CD14-positive monocyte (primary cell): Measurements from ENCODE around the gene LYRM1. TPM values are rescaled to one million over a fixed set of nuclear protein-coding genes. Genes with fewer than 3 reads are reported as not detected.

Experiments used
- DNase-seq, 3 donors: peaks; one replicate each; pipeline ENCODE4 v3.0.0-alpha.2; 2011 to 2022
- H2AFZ ChIP-seq: 2 replicates; pipeline ENCODE4 v1.6.0; 2012; ENCODE audit warnings: mild to moderate bottlenecking, low read depth, low read length, inconsistent platforms; ENCODE audit not compliant: insufficient read depth, poor library complexity, severe bottlenecking
- H3K27ac ChIP-seq, 2 donors: 1 replicate in 1 of 2; 2 replicates in 1 of 2; pipeline ENCODE4 v1.5.1; 2012 to 2013; ENCODE audit warnings: low read length in 2 of 2, control low read depth in 1 of 2, inconsistent platforms in 1 of 2, low read depth in 1 of 2, mild to moderate bottlenecking in 1 of 2
- H3K27me3 ChIP-seq, 2 donors: one replicate each; pipeline versions ENCODE4 v1.6.0 to v1.6.1; 2011 to 2013; ENCODE audit warnings: low read length in 2 of 2; ENCODE audit not compliant: control insufficient read depth in 2 of 2, insufficient read depth in 2 of 2
- H3K36me3 ChIP-seq, 2 donors: replicated peaks in 1 of 2; 1 replicate in 1 of 2; 2 replicates in 1 of 2; pipeline versions ENCODE4 v1.5.1 to v1.6.1; 2012 to 2013; ENCODE audit warnings: low read length in 2 of 2, control low read depth in 1 of 2, inconsistent platforms in 1 of 2, mild to moderate bottlenecking in 1 of 2; ENCODE audit not compliant: insufficient read depth in 2 of 2, control insufficient read depth in 1 of 2
- H3K4me1 ChIP-seq, 2 donors: 1 replicate in 1 of 2; 2 replicates in 1 of 2; pipeline versions ENCODE4 v1.5.1 to v1.6.1; 2012 to 2013; ENCODE audit warnings: low read length in 2 of 2, control low read depth in 1 of 2, inconsistent platforms in 1 of 2, mild to moderate bottlenecking in 1 of 2, moderate library complexity in 1 of 2; ENCODE audit not compliant: insufficient read depth in 2 of 2, control insufficient read depth in 1 of 2
- H3K4me2 ChIP-seq: replicated peaks from 2 replicates; pipeline ENCODE3; 2012; ENCODE audit warnings: low read length, moderate library complexity, mild to moderate bottlenecking; ENCODE audit not compliant: poor library complexity, severe bottlenecking; ENCODE audit errors: extremely low read depth
- H3K4me3 ChIP-seq, 3 experiments: fragments of 200-600 bp in 1 of 3; sonication (generic) in 1 of 3; replicated peaks in 1 of 3; 1 replicate in 2 of 3; 2 replicates in 1 of 3; pipeline ENCODE4 v1.5.1; 2011 to 2013; ENCODE audit warnings: low read length in 3 of 3, mild to moderate bottlenecking in 3 of 3, control low read depth in 2 of 3, low read depth in 2 of 3, inconsistent platforms in 1 of 3, moderate library complexity in 1 of 3
- H3K79me2 ChIP-seq: 2 replicates; pipeline ENCODE4 v1.6.0; 2012; ENCODE audit warnings: mild to moderate bottlenecking, control low read depth, inconsistent platforms, low read length, moderate library complexity; ENCODE audit not compliant: insufficient read depth
- H3K9ac ChIP-seq: 2 replicates; pipeline ENCODE4 v1.6.0; 2017; ENCODE audit warnings: low read length, mild to moderate bottlenecking; ENCODE audit not compliant: insufficient read depth, poor library complexity, severe bottlenecking
- H3K9me3 ChIP-seq, 2 donors: replicated peaks in 1 of 2; 1 replicate in 1 of 2; 2 replicates in 1 of 2; pipeline versions ENCODE4 v1.5.1 to v1.6.1; 2012 to 2013; ENCODE audit warnings: low read length in 2 of 2, control low read depth in 1 of 2; ENCODE audit not compliant: control insufficient read depth in 1 of 2, insufficient read depth in 1 of 2
- H4K20me1 ChIP-seq: 2 replicates; pipeline ENCODE4 v1.6.0; 2012; ENCODE audit warnings: mild to moderate bottlenecking, low read length, control low read depth, moderate library complexity; ENCODE audit not compliant: insufficient read depth
- H3K27ac Mint-ChIP-seq, 7 donors: one replicate each; pipeline ENCODE4 v1.8.0; 2020; ENCODE audit warnings: mild to moderate bottlenecking in 7 of 7, mixed read lengths in 7 of 7, moderate library complexity in 6 of 7, inconsistent platforms in 2 of 7
- H3K27me3 Mint-ChIP-seq, 3 donors: one replicate each; pipeline ENCODE4 v1.8.0; 2021 to 2022; ENCODE audit warnings: low read depth in 3 of 3, mild to moderate bottlenecking in 3 of 3, mixed read lengths in 3 of 3, moderate library complexity in 3 of 3, inconsistent platforms in 1 of 3
- H3K36me3 Mint-ChIP-seq, 2 donors: one replicate each; pipeline ENCODE4 v1.8.0; 2020; ENCODE audit warnings: mixed read lengths in 2 of 2, inconsistent platforms in 1 of 2, mild to moderate bottlenecking in 1 of 2
- H3K4me1 Mint-ChIP-seq: one replicate; pipeline ENCODE4 v1.8.0; 2020; ENCODE audit warnings: mild to moderate bottlenecking, mixed read lengths
- H3K4me3 Mint-ChIP-seq, 2 donors: one replicate each; pipeline ENCODE4 v1.8.0; 2020; ENCODE audit warnings: mild to moderate bottlenecking in 2 of 2, mixed read lengths in 2 of 2, moderate library complexity in 1 of 2
- H3K9me3 Mint-ChIP-seq, 7 donors: one replicate each; pipeline ENCODE4 v1.8.0; 2020 to 2022; ENCODE audit warnings: mixed read lengths in 7 of 7, mild to moderate bottlenecking in 6 of 7, moderate library complexity in 6 of 7, inconsistent platforms in 2 of 7
- WGBS: methylation state at CpG from one replicate; pipeline ENCODE4 v1.1.5; 2013; ENCODE audit warnings: missing lambda C conversion rate; ENCODE audit not compliant: insufficient coverage; 5-methylcytosine and 5-hydroxymethylcytosine counted together
- intact Hi-C, 2 donors: fragments of 100-400 bp; cut with micrococcal nuclease; formaldehyde crosslinking; loops; one replicate each; pipeline versions ENCODE4 v1.15.0 to v1.15.1; 2023
- polyA plus RNA-seq, 3 donors: library from polyadenylated mRNA; depleted of rRNA in 1 of 3; unstranded in 2 of 3; stranded (reverse) in 1 of 3; fragments of 300-500 nt in 2 of 3; fragments of >200 nt in 1 of 3; fragmentation: Illumina TruSeq in 2 of 3; gene quantifications; 1 replicate in 2 of 3; 2 replicates in 1 of 3; pipeline ENCODE4 v1.2.3, GENCODE V29; 2012 to 2021
- TF ChIP-seq, protein P1 (sequence below): fragments of 200-600 bp; IDR thresholded peaks from one replicate; pipeline ENCODE4 v1.8.0; 2022; ENCODE audit warnings: antibody characterized with exemption, mild to moderate bottlenecking

The LYRM1 gene
- polyA plus RNA-seq, 3 donors: 14.8 to 29.5 (median 25.5) TPM

DNA sequence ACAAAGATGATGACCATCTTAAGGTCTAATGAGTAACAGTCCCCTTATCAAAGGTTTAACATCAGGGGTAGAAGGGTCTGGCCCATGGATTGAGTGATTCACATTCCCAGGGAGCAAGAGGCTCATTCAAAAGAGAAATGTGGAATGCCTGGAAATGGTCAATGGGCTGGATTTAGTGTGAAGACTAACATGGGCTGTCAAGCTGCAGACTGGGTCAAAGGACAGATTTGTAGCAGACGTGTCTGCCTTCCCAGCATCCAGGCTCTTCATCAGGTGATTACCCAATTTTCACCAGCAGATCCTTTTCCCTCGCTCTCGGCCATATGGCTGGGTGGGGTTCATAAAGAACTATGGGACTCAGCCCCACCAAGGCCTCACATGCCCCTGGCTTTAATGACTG, 27.2 kb upstream of the LYRM1 start:
- DNase-seq: no peak
- Histone ChIP-seq H3K36me3 (no peaks in the 10 kb centered on the region), H3K27me3 (no peaks in the 10 kb centered on the region), H3K4me2 (no peak overlapping the region), H4K20me1 (peaks cover 65% of the 10 kb centered on the region), H3K27ac (no peak overlapping the region), H2AFZ (no peak overlapping the region), H3K9me3 (no peaks in the 10 kb centered on the region), H3K79me2 (peaks cover 30% of the 10 kb centered on the region), H3K9ac (no peak overlapping the region), H3K4me3 (no peak overlapping the region), H3K4me1 (peaks cover 7 to 9% of the 10 kb centered on the region in 2 donors)
- no peak overlapping the region for H3K4me3 Mint-ChIP-seq
- WGBS: 93% methylated on average over 3 of the region's 3 CpGs
- peak overlapping the region in 3 of 7 donors; percentile 37 to 52 (median 38) for H3K27ac Mint-ChIP-seq
- H3K27me3 Mint-ChIP-seq: no peaks in the 10 kb centered on the region
- H3K36me3 Mint-ChIP-seq: peaks cover 7 to 16% of the 10 kb centered on the region in 2 donors
- H3K9me3 Mint-ChIP-seq: no peaks in the 10 kb centered on the region
- intact Hi-C loops: no loop called here
- TF ChIP-seq, protein P1, sequence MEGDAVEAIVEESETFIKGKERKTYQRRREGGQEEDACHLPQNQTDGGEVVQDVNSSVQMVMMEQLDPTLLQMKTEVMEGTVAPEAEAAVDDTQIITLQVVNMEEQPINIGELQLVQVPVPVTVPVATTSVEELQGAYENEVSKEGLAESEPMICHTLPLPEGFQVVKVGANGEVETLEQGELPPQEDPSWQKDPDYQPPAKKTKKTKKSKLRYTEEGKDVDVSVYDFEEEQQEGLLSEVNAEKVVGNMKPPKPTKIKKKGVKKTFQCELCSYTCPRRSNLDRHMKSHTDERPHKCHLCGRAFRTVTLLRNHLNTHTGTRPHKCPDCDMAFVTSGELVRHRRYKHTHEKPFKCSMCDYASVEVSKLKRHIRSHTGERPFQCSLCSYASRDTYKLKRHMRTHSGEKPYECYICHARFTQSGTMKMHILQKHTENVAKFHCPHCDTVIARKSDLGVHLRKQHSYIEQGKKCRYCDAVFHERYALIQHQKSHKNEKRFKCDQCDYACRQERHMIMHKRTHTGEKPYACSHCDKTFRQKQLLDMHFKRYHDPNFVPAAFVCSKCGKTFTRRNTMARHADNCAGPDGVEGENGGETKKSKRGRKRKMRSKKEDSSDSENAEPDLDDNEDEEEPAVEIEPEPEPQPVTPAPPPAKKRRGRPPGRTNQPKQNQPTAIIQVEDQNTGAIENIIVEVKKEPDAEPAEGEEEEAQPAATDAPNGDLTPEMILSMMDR: no peak
- H3K4me1 Mint-ChIP-seq: peaks cover 33% of the 10 kb centered on the region

- no peak overlapping the region for H3K9ac ChIP-seq
- peaks cover 65% of the 10 kb centered on the region for H4K20me1 ChIP-seq
- H3K79me2 ChIP-seq: peaks cover 30% of the 10 kb centered on the region
- H3K4me3 ChIP-seq: no peak overlapping the region
- no peaks in the 10 kb centered on the region for H3K9me3 Mint-ChIP-seq
- peaks cover 40% of the 10 kb centered on the region for H3K4me1 Mint-ChIP-seq
- no peak overlapping the region for H3K27ac ChIP-seq
- peaks cover 9 to 16% of the 10 kb centered on the region in 2 donors for H3K4me1 ChIP-seq
- intact Hi-C loops: no loop called here
- peak overlapping the region in 1 of 7 donors; percentile 28 for H3K27ac Mint-ChIP-seq
- WGBS: 50% methylated on average over 1 of the region's 4 CpGs
- no peak for DNase-seq
- TF ChIP-seq, protein P1: no peak
- no peaks in the 10 kb centered on the region for H3K27me3 Mint-ChIP-seq
- H3K36me3 ChIP-seq: no peaks in the 10 kb centered on the region
- H3K36me3 Mint-ChIP-seq: peaks cover 11 to 20% of the 10 kb centered on the region in 2 donors
- H3K4me3 Mint-ChIP-seq: no peak overlapping the region
- no peaks in the 10 kb centered on the region for H3K27me3 ChIP-seq
- H3K4me2 ChIP-seq: no peak overlapping the region
- H3K9me3 ChIP-seq: no peaks in the 10 kb centered on the region
- H2AFZ ChIP-seq: no peak overlapping the region
Measured at GRCh38 chr16:20874088-20874581, 26.4 kb upstream of the LYRM1 start.
